ENCODE results near the gene CHRDL2.

Gene CHRDL2

DNA sequence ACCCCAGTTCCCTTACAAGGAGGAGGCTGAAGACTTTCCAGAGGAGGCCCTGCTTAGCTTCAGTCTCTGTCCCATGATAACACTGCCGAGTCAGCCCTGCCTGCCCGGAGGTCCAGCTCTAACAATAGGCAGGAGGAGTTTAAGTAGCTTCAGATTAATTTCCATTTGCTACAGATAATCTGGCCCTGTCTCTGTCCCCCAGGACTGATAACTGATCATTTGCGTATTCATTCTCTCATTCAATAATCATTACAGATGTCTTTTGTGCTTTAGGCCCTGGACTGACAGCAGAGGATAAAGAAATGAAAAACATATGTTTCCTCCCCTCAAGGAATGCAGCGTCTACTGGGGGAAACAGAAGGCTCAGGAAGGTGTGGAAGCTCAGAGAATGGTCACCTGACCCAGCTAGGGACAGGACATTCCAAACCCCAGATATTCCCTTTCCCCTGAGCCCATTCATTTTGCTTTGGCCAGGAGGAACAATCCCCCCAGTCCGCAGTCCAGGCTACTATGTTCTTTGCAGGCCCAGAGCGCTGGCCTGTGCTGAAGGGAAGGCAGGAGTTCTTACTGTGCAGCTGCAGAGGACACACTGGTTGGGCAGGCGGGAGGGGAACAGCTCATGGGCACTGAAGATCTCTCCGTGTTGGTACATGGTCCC is 20.8 kb downstream of the CHRDL2 start:
- DNase-seq: peak; percentile 48

- no peak for DNase-seq
These were observed 22.1 kb downstream of the CHRDL2 start for GRCh38 chr11:74709175-74709574.

- DNase-seq: no peak
These were observed 23.4 kb downstream of the CHRDL2 start for GRCh38 chr11:74707602-74708510.

- no peak for DNase-seq
These were observed 24.0 kb downstream of the CHRDL2 start for GRCh38 chr11:74707182-74707581.

DNA sequence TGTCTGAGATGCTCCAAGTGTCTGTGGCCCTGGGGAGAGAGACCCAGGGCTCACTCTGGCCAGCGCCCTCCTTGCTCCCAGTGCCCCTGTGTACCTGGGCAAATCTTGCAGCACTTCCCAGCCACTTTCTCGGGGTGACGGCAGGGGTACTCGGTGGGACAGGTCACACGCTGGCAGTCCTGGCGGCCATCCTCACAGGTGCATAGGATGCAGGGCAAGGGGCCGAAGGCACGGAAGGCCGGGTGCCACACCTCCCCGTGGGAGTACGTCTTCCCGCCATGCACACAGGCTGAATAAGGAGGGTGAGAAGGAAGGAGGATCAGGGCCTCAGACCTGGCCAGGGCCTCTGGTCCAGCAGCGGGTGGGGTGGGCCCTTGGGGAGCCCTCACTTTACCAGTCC is 28.0 kb downstream of the CHRDL2 start:
- DNase-seq: no peak

DNA sequence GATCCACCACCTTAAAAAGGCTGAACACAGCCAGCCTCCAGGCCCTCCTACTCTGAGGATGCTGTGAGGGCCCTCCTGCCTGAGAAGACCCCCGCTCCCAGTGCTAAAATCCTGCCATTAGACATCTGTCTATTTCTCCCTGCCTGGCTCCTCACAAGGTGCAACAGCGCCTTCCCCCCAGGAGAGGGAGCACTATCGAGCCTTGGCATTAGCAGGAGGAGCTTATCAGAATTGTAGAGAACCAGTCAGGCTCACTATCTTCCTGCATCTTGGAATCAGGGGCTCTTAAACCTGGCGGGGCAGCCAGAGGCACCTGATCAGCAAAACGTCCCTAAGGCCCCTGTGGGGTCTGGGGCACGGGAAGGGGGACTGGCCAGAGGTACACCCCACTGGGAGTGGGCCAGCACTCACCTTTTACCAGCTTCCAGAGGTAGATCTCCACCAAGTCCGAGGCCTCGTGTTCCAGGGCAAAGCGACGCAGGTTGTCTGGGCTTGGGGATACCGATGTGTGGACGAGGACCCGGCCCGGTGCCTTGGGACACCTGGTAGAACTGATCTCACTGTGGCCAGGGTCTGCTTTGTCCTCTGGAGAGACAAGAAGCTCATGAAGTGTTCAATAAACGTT is 28.7 kb downstream of the CHRDL2 start:
- peak; percentile 82 for DNase-seq

DNA sequence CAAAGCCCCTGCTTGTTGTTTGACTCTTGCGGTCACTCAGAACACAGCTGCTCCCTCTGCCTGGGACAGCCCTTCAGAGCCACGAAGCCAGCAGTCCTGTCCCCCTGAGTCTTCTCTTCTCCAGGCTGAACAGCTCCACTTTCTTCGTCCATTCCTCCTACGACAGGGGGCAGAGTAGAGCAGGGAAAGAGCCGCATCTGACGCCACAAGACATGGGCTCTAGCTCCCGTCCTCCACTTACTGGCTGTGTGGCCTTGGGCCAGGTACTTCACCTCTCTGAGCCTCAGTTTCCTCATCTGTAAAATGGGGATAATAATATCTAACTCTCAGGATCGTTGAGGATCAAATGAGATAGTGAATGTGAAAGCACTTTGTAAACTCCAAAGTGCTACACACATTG is 29.9 kb downstream of the CHRDL2 start:
- peak; percentile 1 for DNase-seq

GRCh38 chr11:74699615-74700396 is 31.4 kb downstream of the CHRDL2 start:
- no peak for DNase-seq

GRCh38 chr11:74697722-74698121 is 33.5 kb downstream of the CHRDL2 start:
- DNase-seq: no peak

DNA sequence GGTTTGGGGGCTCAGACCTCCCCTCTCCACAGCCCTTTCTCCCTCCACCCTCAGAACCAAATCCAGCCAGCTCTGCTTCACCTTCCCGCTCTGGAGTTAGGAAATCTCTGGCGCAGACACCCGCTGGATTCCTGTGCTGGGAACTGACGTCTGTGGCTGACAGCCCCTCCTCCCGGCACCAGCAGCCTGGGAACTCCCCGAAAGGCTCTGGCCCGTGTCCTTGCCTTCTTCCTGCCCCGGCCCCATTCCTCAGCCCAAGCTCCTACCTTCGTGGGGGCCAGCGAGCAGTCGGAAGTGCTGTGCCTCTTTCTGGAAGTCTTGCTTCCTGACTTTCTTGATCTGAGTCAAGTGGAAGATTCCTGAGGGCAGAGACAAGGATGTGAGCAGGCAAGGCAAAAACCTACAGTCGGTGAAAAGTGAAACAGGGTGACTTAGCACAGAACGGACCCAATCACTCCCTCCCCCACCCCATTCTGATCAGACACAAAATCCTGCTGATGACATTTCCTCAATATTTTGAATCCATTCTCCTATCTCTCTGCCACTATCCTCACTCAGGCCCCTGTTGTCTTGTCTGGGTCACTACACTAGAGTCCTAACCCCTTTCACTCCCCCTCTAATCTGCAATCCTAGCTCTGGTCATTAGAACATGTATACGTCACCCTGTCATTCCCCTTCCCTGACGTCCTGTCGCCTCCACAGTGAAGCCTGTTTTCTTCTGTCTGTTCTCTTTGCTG is 34.1 kb downstream of the CHRDL2 start:
- no peak for DNase-seq

GRCh38 chr11:74696500-74696899 is 34.7 kb downstream of the CHRDL2 start:
- no peak for DNase-seq

GRCh38 chr11:74695705-74696280 is 35.4 kb downstream of the CHRDL2 start:
- peak; percentile 41 for DNase-seq

- peak; percentile 6 for DNase-seq
These were observed 36.9 kb downstream of the CHRDL2 start for GRCh38 chr11:74694136-74694930.

GRCh38 chr11:74693531-74693930 is 37.7 kb downstream of the CHRDL2 start:
- DNase-seq: no peak

DNA sequence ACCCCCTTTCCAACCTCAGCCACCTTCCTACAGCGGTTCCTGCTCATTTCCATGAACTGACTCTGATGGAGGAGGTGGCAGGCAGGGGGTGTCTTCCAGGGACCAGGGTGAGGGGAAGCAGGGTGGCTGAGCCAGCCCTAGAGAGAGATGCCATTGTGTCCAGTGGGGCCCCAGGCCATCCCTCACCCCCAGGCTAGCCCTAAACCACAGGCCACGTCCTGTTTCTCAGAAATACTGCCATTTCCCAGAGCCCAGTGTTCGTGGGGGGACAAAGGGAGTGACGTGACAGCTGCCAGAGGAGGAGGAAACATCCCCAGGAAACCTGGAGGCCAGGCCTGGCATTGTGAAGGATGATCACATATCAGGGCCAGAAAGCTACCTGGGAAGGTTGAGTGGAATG is 39.5 kb downstream of the CHRDL2 start:
- DNase-seq: no peak

DNA sequence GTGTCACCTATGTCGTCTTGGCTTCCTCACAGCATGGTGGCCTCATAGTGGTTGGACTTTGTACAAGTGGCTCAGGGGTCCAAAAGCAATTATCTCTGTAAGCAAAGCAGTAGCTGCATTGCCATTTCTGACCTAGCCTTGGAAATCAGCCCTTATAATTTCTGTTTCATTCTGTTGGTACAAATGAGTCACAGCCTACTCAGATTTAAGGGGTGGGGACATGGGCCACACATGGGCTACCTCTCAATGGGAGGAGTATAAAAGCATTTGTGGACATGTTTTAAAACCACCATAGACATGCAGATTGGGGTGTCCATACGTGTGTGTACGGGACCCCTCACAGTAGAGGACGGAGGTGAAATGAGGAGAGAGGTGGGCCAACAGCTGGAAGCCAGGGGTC is 41.6 kb downstream of the CHRDL2 start:
- DNase-seq: no peak

DNA sequence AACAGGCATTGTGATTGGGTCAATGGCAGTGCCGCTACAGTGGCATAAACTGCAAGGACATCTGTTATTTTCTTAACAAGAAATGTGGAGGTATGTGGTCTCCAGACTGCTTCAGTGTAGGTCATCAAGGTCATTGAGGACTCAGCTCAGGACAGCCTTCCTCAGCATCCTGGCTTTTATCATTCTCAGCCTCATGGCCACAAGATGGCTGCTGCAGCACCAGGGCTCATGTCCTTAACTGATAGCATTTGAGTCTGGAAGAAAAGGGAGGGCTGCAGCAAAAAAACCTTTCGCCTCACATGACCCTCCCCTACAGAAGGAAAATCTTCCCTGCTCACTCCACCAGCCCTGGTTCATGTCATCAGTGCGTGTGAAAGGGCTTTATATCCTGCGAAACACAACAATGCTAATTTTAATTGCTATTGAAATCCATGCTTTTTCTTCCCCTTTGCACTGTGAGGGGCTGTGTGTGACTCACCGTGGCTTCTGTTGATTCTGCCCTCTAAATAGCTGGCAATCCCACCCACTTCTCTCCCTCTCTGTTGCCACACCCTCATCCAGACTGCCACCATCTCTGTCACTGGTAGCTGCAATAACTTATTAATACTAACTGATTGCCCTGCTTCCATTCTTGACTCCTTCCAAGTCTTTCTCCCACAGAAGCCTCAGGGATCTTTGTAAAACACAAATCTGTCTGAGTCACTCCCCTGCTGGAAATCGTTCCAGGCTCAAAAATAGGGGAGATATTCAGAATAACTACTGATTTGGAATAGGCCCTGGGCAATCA is 43.8 kb downstream of the CHRDL2 start:
- no peak for DNase-seq

- DNase-seq: no peak
These were observed 44.4 kb downstream of the CHRDL2 start for GRCh38 chr11:74686792-74687191.

- no peak for DNase-seq
These were observed 45.3 kb downstream of the CHRDL2 start for GRCh38 chr11:74685905-74686304.

DNA sequence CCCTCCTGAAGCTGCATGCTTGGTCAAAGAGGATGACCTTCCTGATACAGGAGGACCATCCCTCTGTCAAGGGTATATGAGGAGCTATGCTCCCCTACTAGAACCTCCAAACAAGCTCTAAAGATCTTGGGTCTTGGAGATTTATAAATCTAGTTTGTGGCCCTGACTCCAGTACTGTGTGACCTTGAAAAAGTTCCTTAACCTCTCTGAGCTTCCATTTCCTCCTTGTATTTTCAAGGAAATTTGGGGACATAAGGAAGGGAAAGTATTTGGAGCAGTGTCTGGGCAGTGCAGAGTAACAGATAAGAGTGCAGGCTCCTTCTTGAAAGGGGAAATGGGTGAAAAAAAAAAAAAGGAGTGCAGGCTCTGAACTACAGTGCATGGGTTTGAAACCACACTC is 45.9 kb downstream of the CHRDL2 start:
- no peak for DNase-seq

All from NCI-H82 (cell line).